DMS114 treated with DMSO at 0.1 percent for 48 hours (cell line): ENCODE data around the gene AHRR.

ENCODE experiments used
- DNase-seq: peaks from one replicate; lab custom pipeline; 2025; ENCODE audit not compliant: unreplicated experiment; lab: John Stamatoyannopoulos, UW

Gene AHRR

DNA sequence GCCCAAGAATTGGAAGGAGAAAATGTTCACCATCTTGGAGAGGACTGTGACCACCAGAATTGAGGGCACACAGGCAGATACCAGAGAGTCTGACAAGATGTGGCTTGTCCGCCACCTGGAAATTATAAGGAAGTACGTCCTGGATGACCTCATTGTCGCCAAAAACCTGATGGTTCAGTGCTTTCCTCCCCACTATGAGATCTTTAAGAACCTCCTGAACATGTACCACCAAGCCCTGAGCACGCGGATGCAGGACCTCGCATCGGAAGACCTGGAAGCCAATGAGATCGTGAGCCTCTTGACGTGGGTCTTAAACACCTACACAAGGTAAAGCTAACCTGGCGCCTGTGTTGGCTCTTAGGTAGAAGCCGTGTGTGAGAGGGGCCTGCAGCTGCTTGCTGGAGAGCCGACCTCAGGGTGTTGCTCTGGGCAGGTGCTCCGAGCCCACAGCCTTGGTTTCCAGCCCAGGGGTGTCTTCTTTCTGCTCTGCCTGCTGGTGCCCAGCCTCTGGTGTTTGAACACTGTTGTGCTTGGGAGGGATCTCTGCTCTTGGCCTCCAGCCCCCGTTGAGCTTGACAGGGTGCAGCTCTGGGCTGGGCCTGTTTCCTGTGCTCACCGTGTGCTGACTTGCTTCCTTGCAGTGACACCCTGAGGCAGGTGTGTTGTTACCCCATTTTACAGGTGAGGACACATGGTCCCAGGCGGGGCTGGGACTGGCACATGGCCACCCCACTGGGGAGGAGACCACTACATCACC is 132.4 kb downstream of the AHRR start:
- no peak for DNase-seq

DNA sequence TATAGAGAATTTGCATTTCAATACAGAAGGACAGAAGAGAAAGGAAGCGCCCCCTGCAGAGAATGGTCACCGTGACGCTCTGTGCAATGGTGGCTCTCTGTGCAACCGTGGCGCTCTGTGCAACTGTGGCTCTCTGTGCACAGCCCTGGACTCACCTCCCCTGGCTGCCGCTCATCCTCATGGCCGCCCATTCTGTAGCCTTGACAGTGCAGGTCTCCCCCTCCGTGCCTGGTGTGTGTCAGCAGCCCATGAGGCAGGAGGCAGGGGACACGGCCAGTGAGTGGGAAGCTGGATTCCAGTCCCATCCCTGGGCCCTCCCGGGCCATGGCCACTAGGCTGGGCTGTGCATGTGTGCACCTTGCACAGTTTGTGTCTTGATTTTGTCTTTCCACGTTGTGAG is 133.4 kb downstream of the AHRR start:
- no peak for DNase-seq

DNA sequence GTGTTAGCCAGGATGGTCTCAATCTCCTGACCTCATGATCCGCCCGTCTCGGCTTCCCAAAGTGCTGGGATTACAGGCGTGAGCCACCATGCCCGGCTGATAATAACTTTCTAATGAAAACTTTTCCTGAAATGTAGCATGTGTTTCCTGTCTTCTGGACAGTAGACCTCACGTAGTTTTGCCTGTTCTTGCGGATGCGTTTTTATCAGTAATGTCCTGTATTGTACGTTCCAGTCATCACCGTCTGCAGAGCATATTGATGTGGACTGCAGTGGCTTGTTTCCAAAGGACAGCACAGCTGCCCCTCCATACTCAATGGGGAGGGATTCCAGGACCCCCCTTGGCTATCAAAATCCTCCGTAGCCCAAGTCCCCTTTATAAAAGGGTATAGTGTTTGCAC is 134.3 kb downstream of the AHRR start:
- no peak for DNase-seq

DNA sequence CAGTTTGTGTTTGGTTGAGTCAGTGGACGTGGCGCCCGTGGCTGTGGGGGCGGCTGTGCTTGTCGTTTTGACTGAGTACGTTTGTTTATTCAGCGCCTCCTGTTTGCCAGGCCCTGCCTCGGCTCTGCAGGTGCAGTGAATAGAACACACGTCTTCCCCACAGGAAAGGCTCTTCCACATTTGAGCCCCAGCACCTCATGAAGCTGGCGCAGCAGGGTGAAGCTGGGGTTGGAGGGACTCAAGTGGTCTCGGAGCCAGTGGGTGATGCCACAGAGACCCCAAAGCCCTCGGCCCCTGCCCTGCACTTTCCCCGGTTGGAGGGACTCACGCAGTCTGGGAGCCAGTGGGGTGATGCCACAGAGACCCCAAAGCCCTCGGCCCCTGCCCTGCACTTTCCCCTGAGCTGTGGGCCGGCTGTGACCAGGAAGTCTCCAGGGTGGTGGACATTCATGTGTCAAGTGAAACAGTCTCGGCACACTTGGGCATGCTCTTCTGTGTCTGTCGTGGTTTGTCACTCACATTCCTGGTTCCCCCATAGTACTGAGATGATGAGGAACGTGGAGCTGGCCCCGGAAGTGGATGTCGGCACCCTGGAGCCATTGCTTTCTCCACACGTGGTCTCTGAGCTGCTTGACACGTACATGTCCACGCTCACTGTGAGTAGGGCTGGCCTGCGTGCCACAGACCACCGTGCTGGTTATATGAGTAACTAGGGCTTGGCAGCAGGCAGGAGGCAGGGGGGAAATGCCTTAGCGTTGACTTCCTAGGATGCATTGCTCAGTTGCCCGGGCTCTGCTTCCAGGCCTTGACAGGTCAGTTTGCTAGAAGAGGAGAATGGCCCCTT is 135.1 kb downstream of the AHRR start:
- DNase-seq = no peak

GRCh38 chr5:457195-457961 is 135.9 kb downstream of the AHRR start:
- no peak for DNase-seq

DNA sequence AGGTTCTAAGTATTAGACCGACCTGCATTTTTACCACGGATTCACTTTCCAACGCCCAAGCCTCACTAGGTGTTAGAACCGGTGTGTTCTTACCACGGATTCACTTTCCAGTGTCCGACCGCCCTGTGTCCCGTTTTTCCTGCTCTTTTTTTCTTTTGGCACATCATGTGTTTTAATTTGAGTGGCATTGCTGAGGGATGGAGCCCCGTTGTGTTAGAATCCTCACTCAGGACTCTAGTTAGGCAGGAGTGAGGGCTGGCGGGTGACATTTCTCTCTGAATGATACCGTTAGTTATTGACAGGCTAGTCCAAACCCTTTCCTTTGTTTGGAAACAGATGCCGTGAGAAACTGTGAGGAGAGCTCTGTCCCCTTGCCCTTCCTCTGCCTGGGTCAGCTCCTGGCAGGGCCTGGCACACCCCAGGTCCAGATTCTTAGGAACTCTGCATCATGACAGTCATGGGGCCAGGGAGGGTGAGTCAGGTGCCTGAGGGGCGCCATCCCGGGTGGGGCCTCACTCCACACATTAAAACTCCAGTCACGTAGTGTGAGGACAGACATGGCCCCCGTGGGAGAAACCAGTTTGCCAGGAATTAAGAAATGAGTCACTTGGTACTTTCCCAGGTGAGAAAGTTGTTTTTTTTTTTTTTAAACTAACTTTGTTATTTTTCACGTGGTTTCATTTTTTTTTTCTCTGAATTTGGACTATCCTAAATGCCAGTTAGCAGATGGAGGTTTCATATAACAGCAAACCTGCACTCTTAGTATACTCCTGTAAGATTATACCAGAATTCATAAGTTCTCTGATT is 137.2 kb downstream of the AHRR start:
- DNase-seq = no peak

GRCh38 chr5:459562-460272 is 138.2 kb downstream of the AHRR start:
- no peak for DNase-seq

DNA sequence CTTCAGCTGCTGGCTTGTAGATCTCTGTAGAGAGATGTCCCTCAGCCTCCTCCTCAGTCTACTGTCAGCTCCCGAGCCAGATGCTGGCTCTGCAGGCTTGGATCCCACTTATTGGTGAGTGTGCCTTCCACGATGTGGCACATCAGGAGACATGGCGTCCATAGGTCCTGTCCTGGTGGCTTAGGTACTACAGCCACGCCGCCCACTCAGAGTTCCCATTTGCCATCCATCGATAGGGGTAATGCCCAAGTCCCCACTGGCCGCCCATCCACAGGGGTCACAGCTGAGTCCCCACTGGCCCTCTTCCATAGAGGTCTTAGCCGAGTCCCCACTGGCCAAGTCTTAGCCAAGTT is 138.7 kb downstream of the AHRR start:
- DNase-seq = no peak

- no peak for DNase-seq
Measured at GRCh38 chr5:462051-462481, 140.6 kb downstream of the AHRR start.

DNA sequence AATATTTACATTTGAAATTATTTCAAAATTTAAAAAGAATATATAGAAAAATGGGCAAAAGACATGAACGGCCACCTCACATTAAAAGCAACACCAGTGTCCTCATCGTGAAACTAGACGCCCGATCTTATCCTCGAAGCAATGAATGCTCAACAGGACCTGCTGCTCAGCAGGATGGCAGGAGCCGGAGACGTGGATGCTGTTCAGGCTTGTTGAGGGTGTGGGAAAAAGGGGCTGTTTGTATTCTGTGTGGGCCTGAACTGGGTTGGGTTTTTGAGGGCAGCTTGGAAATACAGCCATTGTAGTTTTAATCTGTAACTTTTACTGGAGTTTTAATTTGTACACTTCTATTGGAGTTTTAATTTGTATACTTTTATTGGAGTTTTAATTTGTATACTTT is 141.8 kb downstream of the AHRR start:
- no peak for DNase-seq

- DNase-seq = no peak
Measured at GRCh38 chr5:463952-464351, 142.4 kb downstream of the AHRR start.

GRCh38 chr5:464446-464842 is 142.9 kb downstream of the AHRR start:
- no peak for DNase-seq

DNA sequence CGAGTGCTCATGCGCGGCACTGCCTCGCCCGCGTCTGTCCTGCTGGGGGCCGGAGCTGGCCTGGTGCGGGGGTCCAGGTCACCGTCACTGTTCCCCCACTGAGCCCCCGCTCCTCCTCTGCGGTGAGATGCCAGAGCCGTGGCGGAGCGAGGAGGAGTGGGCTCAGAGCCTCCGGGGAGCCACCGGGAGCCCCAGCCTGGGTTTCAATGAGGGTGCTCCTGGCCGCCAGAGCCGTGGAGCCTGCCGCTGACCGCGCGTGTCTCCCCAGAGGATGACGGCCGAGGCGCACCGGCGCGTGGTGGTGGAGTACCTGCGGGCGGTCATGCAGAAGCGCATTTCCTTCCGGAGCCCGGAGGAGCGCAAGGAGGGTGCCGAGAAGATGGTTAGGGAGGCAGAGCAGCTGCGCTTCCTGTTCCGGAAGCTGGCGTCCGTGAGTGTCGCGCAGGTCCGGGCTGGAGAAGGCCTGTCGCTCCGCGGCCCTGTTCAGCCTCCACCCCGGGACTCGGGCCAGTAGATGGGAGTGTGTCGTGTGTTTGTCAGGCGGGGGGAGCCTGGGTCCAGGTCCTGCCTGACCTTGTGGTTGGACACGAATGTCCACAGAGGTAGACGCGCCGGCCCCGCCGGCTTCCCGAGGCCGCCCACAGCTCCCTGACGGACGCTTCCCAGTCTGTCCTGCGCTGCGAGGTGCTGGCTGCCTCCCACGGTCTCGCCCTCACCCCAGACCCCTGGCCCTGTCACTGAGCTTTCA is 143.5 kb downstream of the AHRR start:
- no peak for DNase-seq

- DNase-seq = no peak
Measured at GRCh38 chr5:465591-466403, 144.3 kb downstream of the AHRR start.

- no peak for DNase-seq
Measured at GRCh38 chr5:466661-467310, 145.3 kb downstream of the AHRR start.

GRCh38 chr5:468401-468800 is 146.9 kb downstream of the AHRR start:
- DNase-seq = no peak

GRCh38 chr5:469752-470483 is 148.4 kb downstream of the AHRR start:
- peak; percentile 9 for DNase-seq
